ENCODE measurements around the gene F2RL1. TPM values are rescaled to one million over a fixed set of nuclear protein-coding genes. Genes with fewer than 3 reads are reported as not detected.
A peak's percentile ranks its signal among the peaks of the same experiment; 100 is the strongest.

Gene F2RL1
- total and polyA plus RNA-seq, 2 of the 13 experiments (the other 11 are each of a cell fraction or from before 2014, with no cell fraction given) = 9.9 to 23.0 TPM

DNA sequence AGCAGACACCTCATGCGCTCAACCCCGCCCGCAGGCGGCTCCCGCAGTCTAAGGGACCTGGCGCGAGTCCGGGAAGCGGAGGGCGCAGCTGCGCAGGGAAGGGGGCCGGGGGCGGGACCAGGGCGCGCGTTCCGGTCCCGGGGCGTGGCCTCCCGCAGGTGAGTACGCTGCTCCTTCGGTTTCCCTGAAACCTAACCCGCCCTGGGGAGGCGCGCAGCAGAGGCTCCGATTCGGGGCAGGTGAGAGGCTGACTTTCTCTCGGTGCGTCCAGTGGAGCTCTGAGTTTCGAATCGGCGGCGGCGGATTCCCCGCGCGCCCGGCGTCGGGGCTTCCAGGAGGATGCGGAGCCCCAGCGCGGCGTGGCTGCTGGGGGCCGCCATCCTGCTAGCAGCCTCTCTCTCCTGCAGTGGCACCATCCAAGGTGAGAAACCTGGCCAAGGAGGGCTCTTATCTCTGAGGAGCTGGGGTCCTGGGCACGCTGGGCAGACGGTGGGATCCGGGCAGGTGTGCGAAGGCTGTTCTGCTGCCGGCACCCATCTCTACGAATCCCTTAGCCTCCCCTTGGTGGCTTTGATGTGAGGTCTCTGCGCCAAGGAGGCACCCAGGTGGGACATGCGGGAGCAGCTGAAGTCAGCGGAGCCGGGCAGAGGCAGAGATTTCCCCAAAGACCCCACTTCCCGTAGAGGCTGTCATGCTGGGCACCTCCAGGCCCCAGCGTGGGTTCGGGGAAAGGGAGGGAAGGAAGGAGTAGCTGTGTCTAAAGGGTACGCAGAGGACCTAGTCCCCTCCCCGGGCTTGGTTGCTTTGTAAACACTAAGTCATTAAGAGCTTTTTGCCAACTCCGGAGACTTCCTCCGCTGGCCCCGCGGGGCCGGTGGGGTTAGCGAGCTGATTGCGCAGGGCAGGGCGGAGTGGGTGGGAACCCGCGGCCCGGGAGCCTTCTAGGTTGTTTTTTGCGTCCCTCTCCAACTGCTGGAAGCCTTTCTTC is at the start of gene F2RL1 (continued):
- TF ChIP-seq ZNF691 (CRISPR knock-in tag; IDR thresholded peaks at IDR 0.05; ENCODE audit: borderline replicate concordance, low read depth) = no peak; the same call in 1 of the 2 replicates
- no peak for TF ChIP-seq E2F5 (CRISPR knock-in tag; conservative IDR thresholded peaks at IDR 0.05)
- TF ChIP-seq ZMAT3 (CRISPR knock-in tag; conservative IDR thresholded peaks at IDR 0.05) = 0 out of 2 replicates have a peak, but pooled peaks have one; percentile 39
- no peak for TF ChIP-seq SUZ12 (IDR thresholded peaks at IDR 0.05; ENCODE audit: low read depth, low read length)
- TF ChIP-seq ZNF343 (CRISPR knock-in tag; IDR thresholded peaks at IDR 0.05) = no peak
- TF ChIP-seq ZNF570 (CRISPR knock-in tag; IDR thresholded peaks at IDR 0.05; ENCODE audit: borderline replicate concordance) = no peak
- no peak for TF ChIP-seq ATF5 (CRISPR knock-in tag; IDR thresholded peaks at IDR 0.05; ENCODE audit: low read depth)
- TF ChIP-seq ZBTB7B (CRISPR knock-in tag; IDR thresholded peaks at IDR 0.05) = no peak
- peak; percentile 34 for TF ChIP-seq YY1 (IDR thresholded peaks at IDR 0.05; ENCODE audit: insufficient read depth, insufficient replicate concordance, low read depth, low read length)
- peak; percentile 79; the same call in 1 of the 2 replicates for TF ChIP-seq ZNF468 (CRISPR knock-in tag; IDR thresholded peaks at IDR 0.05)
- TF ChIP-seq ZNF12 (CRISPR knock-in tag; IDR thresholded peaks at IDR 0.05) = no peak; the same call in 1 of the 2 replicates
- TF ChIP-seq ZNF326 (CRISPR knock-in tag; IDR thresholded peaks at IDR 0.05; ENCODE audit: borderline replicate concordance) = no peak
- TF ChIP-seq ELF4 (CRISPR knock-in tag; IDR thresholded peaks at IDR 0.05; ENCODE audit: borderline replicate concordance) = no peak
- no peak for TF ChIP-seq NFIC (IDR thresholded peaks at IDR 0.05; ENCODE audit: low read length)
- TF ChIP-seq HNRNPL (IDR thresholded peaks at IDR 0.05; ENCODE audit: low read depth, low read length) = no peak
- 0 out of 2 replicates have a peak, but pooled peaks have one; percentile 68 for TF ChIP-seq ZSCAN20 (CRISPR knock-in tag; IDR thresholded peaks at IDR 0.05; ENCODE audit: borderline replicate concordance)
- TF ChIP-seq ATF4 (CRISPR knock-in tag; IDR thresholded peaks at IDR 0.05) = peak in 1 of 2 experiments; percentile 42; a peak in 1 of 4 replicates
- TF ChIP-seq PLRG1 (conservative IDR thresholded peaks at IDR 0.05) = no peak
- TF ChIP-seq ZNF441 (CRISPR knock-in tag; IDR thresholded peaks at IDR 0.05; ENCODE audit: borderline replicate concordance) = peak; percentile 68; the same call in 1 of the 2 replicates
- TF ChIP-seq ZNF629 (CRISPR knock-in tag; conservative IDR thresholded peaks at IDR 0.05) = no peak
- TF ChIP-seq, protein P1, sequence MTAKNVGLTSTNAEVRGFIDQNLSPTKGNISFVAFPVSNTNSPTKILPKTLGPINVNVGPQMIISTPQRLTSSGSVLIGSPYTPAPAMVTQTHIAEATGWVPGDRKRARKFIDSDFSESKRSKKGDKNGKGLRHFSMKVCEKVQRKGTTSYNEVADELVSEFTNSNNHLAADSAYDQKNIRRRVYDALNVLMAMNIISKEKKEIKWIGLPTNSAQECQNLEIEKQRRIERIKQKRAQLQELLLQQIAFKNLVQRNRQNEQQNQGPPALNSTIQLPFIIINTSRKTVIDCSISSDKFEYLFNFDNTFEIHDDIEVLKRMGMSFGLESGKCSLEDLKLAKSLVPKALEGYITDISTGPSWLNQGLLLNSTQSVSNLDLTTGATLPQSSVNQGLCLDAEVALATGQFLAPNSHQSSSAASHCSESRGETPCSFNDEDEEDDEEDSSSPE (CRISPR knock-in tag; IDR thresholded peaks at IDR 0.05) = peak; percentile 32; the same call in 1 of the 2 replicates

Data from HepG2 (cell line).